ENCODE data around the gene NLRP7.

- TF ChIP-seq POLR2AphosphoS5 (IDR thresholded peaks at IDR 0.05; ENCODE audit: insufficient read depth, low read depth, low read length), result no peak
- TF ChIP-seq CTCF (IDR thresholded peaks at IDR 0.05; ENCODE audit: extremely low read depth in 1 of 2, insufficient read depth in 1 of 2, low read depth in 1 of 2, low read length in 2 of 2), result no peak
- no peak for TF ChIP-seq POLR2A (IDR thresholded peaks at IDR 0.05; ENCODE audit: low read depth, low read length)
- no peak for TF ChIP-seq MYC (IDR thresholded peaks at IDR 0.05; ENCODE audit: low read depth, low read length)
- no peak for TF ChIP-seq EZH2 (IDR thresholded peaks at IDR 0.05; ENCODE audit: borderline replicate concordance, low read depth, low read length, severe bottlenecking)
- no peak for TF ChIP-seq JUN (IDR thresholded peaks at IDR 0.05; ENCODE audit: borderline replicate concordance, insufficient read depth, insufficient read length, low read depth)
Measured at GRCh38 chr19:54923276-54923675, 24.1 kb downstream of the NLRP7 start.
